ENCODE measurements around the gene CCDC93. TPM values are rescaled to one million over a fixed set of nuclear protein-coding genes. Genes with fewer than 3 reads are reported as not detected.

Gene CCDC93
- polyA plus RNA-seq, 1 donor from 2014 or later: 98.4 TPM

DNA sequence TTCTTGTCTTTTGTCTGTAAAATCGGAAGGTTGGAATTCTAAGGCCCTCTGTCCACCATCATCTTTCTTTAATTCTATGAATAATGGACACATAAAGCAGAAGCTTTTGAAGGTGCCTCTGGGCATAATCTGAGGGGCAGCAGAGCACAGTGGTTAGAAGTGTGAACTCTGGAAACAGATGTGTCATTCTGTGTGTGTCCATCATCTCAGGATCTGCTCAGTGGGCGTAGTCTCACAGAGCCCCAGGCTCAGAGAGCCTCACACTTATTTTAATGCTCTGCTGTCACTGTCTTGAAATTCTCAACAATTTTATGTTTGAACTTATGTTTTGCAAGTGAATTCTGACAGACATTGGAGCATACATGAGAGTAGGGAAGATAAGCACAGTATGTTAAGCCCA, 31.0 kb upstream of the CCDC93 start:
- Histone ChIP-seq H3K9ac (ENCODE audit: low read length) (no peak overlapping the region), H3F3A (ENCODE audit: insufficient read depth, low read length, poor library complexity, severe bottlenecking) (no peaks in the 10 kb centered on the region), H2AFZ (ENCODE audit: low read depth, low read length) (no peak overlapping the region), H3K4me3 (ENCODE audit: low read length) (no peak overlapping the region), H3K4me2 (ENCODE audit: low read length) (no peak overlapping the region), H3K36me3 (ENCODE audit: insufficient read depth, low read length) (no peaks in the 10 kb centered on the region), H3K27me3 (ENCODE audit: insufficient read depth, low read depth, low read length) (peaks cover 4% of the 10 kb centered on the region), H4K20me1 (ENCODE audit: insufficient read depth) (no peaks in the 10 kb centered on the region), H3K27ac (ENCODE audit: low read length) (no peak overlapping the region), H3K79me2 (replicated peaks; ENCODE audit: insufficient read depth, low read length) (no peaks in the 10 kb centered on the region), H3K9me2 (ENCODE audit: insufficient read depth, low read length) (no peaks in the 10 kb centered on the region), H3K9me3 (ENCODE audit: low read length) (no peaks in the 10 kb centered on the region)
- TF ChIP-seq POLR2AphosphoS5 (IDR thresholded peaks at IDR 0.05) (no peak), EP300 (conservative IDR thresholded peaks at IDR 0.05; ENCODE audit: poor library complexity, severe bottlenecking) (no peak), SMC3 (conservative IDR thresholded peaks at IDR 0.05; ENCODE audit: poor library complexity) (no peak), RAD21 (conservative IDR thresholded peaks at IDR 0.05) (no peak), MXI1 (conservative IDR thresholded peaks at IDR 0.05; ENCODE audit: poor library complexity, severe bottlenecking) (no peak), TAF1 (IDR thresholded peaks at IDR 0.05; ENCODE audit: low read depth) (no peak), EZH2 (IDR thresholded peaks at IDR 0.05; ENCODE audit: borderline replicate concordance, insufficient read depth, low read length, poor library complexity, severe bottlenecking) (no peak)
- TF ChIP-seq, protein P1, sequence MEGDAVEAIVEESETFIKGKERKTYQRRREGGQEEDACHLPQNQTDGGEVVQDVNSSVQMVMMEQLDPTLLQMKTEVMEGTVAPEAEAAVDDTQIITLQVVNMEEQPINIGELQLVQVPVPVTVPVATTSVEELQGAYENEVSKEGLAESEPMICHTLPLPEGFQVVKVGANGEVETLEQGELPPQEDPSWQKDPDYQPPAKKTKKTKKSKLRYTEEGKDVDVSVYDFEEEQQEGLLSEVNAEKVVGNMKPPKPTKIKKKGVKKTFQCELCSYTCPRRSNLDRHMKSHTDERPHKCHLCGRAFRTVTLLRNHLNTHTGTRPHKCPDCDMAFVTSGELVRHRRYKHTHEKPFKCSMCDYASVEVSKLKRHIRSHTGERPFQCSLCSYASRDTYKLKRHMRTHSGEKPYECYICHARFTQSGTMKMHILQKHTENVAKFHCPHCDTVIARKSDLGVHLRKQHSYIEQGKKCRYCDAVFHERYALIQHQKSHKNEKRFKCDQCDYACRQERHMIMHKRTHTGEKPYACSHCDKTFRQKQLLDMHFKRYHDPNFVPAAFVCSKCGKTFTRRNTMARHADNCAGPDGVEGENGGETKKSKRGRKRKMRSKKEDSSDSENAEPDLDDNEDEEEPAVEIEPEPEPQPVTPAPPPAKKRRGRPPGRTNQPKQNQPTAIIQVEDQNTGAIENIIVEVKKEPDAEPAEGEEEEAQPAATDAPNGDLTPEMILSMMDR (IDR thresholded peaks at IDR 0.05; ENCODE audit: poor library complexity, severe bottlenecking): no peak
- TF ChIP-seq, protein P2, sequence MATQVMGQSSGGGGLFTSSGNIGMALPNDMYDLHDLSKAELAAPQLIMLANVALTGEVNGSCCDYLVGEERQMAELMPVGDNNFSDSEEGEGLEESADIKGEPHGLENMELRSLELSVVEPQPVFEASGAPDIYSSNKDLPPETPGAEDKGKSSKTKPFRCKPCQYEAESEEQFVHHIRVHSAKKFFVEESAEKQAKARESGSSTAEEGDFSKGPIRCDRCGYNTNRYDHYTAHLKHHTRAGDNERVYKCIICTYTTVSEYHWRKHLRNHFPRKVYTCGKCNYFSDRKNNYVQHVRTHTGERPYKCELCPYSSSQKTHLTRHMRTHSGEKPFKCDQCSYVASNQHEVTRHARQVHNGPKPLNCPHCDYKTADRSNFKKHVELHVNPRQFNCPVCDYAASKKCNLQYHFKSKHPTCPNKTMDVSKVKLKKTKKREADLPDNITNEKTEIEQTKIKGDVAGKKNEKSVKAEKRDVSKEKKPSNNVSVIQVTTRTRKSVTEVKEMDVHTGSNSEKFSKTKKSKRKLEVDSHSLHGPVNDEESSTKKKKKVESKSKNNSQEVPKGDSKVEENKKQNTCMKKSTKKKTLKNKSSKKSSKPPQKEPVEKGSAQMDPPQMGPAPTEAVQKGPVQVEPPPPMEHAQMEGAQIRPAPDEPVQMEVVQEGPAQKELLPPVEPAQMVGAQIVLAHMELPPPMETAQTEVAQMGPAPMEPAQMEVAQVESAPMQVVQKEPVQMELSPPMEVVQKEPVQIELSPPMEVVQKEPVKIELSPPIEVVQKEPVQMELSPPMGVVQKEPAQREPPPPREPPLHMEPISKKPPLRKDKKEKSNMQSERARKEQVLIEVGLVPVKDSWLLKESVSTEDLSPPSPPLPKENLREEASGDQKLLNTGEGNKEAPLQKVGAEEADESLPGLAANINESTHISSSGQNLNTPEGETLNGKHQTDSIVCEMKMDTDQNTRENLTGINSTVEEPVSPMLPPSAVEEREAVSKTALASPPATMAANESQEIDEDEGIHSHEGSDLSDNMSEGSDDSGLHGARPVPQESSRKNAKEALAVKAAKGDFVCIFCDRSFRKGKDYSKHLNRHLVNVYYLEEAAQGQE (IDR thresholded peaks at IDR 0.05; ENCODE audit: borderline replicate concordance): no peak

DNA sequence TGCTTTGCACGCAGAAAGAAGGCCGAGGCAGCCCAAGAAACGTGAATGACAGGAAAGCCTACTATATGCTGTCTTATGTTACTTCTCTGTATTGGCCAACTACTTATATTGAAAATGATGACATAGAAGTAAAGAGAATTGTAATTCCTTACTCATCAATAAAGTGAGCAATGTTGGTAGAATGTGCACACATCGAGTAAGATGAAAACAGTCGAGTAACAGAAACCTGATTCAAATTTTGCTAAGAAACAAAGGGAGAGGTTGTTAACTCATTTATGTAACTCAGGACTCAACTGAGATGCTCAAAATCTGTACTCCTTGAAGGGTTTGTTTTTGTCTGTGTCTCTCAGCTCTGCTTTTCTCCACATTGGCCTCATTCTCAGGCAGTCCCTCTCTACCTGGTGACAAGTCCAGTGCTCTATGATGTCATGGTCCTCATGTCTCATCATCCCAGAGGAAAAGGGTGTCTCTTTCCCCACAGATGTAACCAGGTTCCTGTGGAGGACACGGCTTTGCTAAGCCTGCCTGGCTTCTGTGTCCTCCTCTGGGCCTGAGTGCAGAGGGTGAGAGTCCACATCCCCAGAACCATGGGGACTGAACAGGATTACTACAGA, 30.3 kb upstream of the CCDC93 start:
- Histone ChIP-seq H3K36me3 (ENCODE audit: insufficient read depth, low read length) (no peaks in the 10 kb centered on the region), H3K27ac (ENCODE audit: low read length) (no peak overlapping the region), H2AFZ (ENCODE audit: low read depth, low read length) (no peak overlapping the region), H3K79me2 (replicated peaks; ENCODE audit: insufficient read depth, low read length) (no peaks in the 10 kb centered on the region), H3K4me2 (ENCODE audit: low read length) (no peak overlapping the region), H4K20me1 (ENCODE audit: insufficient read depth) (no peaks in the 10 kb centered on the region), H3K4me3 (ENCODE audit: low read length) (no peak overlapping the region), H3K27me3 (ENCODE audit: insufficient read depth, low read depth, low read length) (peaks cover 4% of the 10 kb centered on the region), H3K9ac (ENCODE audit: low read length) (no peak overlapping the region), H3F3A (ENCODE audit: insufficient read depth, low read length, poor library complexity, severe bottlenecking) (no peaks in the 10 kb centered on the region), H3K9me3 (ENCODE audit: low read length) (no peaks in the 10 kb centered on the region), H3K9me2 (ENCODE audit: insufficient read depth, low read length) (no peaks in the 10 kb centered on the region)
- TF ChIP-seq, protein P1 (IDR thresholded peaks at IDR 0.05; ENCODE audit: poor library complexity, severe bottlenecking): no peak
- TF ChIP-seq POLR2AphosphoS5 (IDR thresholded peaks at IDR 0.05) (no peak), MXI1 (conservative IDR thresholded peaks at IDR 0.05; ENCODE audit: poor library complexity, severe bottlenecking) (no peak), EZH2 (IDR thresholded peaks at IDR 0.05; ENCODE audit: borderline replicate concordance, insufficient read depth, low read length, poor library complexity, severe bottlenecking) (no peak), EP300 (conservative IDR thresholded peaks at IDR 0.05; ENCODE audit: poor library complexity, severe bottlenecking) (no peak), RAD21 (conservative IDR thresholded peaks at IDR 0.05) (no peak), SMC3 (conservative IDR thresholded peaks at IDR 0.05; ENCODE audit: poor library complexity) (no peak), TAF1 (IDR thresholded peaks at IDR 0.05; ENCODE audit: low read depth) (no peak)
- TF ChIP-seq, protein P2 (IDR thresholded peaks at IDR 0.05; ENCODE audit: borderline replicate concordance): no peak

Data from neural cell (in vitro differentiated cells).